Activated T-cell treated with anti-CD3 and anti-CD28 coated beads, Interleukin-2, amount 50 U/mL, for 72 hours (primary cell): Measurements from ENCODE around the gene C1QB. TPM values are rescaled to one million over a fixed set of nuclear protein-coding genes. Genes with fewer than 3 reads are reported as not detected.

Experiments used
- total RNA-seq, 2 donors: library from RNA; stranded (reverse); gene quantifications; one replicate each; pipeline ENCODE4 v1.2.3, GENCODE V29; 2022

C1QB gene
- total RNA-seq, 2 donors from 2014 or later, result not detected

Other genes with a start within 250 kb of the C1QB start
- 10 to 100 TPM; 20.2 to 24.8 TPM for gene ZBTB40, start 201.4 kb upstream of the C1QB start, total RNA-seq
- not detected for gene EPHA8, start 89.7 kb upstream of the C1QB start, total RNA-seq
- gene C1QA, start 16.6 kb upstream of the C1QB start, total RNA-seq, result not detected
- not detected for gene C1QC, start 9.6 kb upstream of the C1QB start, total RNA-seq
- gene EPHB2, start 57.6 kb downstream of the C1QB start, total RNA-seq, result under 1 TPM in 1 of 2 donors, not detected in 1; 0.22 TPM